Measurements from ENCODE around the gene LRRC8D.

DNA sequence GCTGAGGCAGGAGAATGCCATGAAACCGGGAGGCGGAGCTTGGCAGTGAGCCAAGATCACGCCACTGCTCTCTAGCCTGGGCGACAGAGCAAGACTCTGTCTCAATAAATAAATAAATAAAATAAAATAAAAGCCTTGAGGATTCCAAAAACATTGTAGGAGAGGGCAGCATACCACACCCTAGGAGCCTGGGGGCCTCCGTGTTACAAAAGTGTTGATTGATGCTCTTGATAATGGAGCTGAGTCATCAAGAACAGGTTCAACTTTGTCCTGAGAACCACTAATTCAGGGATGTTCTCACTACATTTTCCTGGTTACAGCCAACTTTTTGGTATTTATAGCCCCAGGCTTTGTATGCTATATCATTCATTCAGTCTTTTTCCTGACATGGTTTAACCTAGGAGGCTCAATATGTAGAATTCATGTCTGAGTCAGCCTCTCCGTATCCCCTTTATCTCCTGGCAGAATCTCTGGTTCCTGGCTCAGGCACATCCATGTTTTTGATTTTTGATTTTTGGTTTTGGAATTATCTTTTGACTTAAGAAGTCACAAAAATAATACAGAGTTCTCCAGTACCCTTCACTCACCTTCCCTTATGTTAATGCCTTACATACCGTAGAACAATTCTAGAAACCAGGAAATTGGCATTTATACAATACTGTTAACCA is 69.4 kb downstream of the LRRC8D start:
- TF ChIP-seq ZNF274 (IDR thresholded peaks at IDR 0.05; ENCODE audit: low read depth, low read length): no peak
- no peak for TF ChIP-seq YY1 (IDR thresholded peaks at IDR 0.05; ENCODE audit: insufficient read depth, insufficient read length)
- TF ChIP-seq SUZ12 (IDR thresholded peaks at IDR 0.05; ENCODE audit: extremely low read depth, insufficient read depth, insufficient read length): no peak
